GM12878 (cell line): Measurements from ENCODE around the gene PEX12.

Experiments
- EGR1 ChIP-seq, 2 experiments: IDR thresholded peaks; 1 replicate in 1 of 2; 2 replicates in 1 of 2; pipeline ENCODE4 v1.6.1; 2011 to 2012; ENCODE audit warnings: low read depth in 2 of 2, low read length in 2 of 2, borderline replicate concordance in 1 of 2, mild to moderate bottlenecking in 1 of 2, moderate library complexity in 1 of 2
- GABPA ChIP-seq: IDR thresholded peaks from 2 replicates; pipeline ENCODE4 v1.6.1; 2014; ENCODE audit warnings: antibody characterized with exemption, low read depth, mild to moderate bottlenecking, inconsistent platforms
- POLR2A ChIP-seq: IDR thresholded peaks from 2 replicates; pipeline ENCODE4 v1.6.1; 2011; ENCODE audit warnings: low read depth, mild to moderate bottlenecking, low read length

GRCh38 chr17:35627417-35627816, 49.0 kb upstream of the PEX12 start:
- TF ChIP-seq POLR2A = no peak
- no peak for TF ChIP-seq GABPA
- no peak for TF ChIP-seq EGR1 (IDR thresholded peaks at IDR 0.05; ENCODE audit: borderline replicate concordance in 1 of 2, low read depth in 2 of 2, low read length in 2 of 2)
